ENCODE data around the gene MYH15. TPM values are rescaled to one million over a fixed set of nuclear protein-coding genes. Genes with fewer than 3 reads are reported as not detected.

MYH15 gene
- total RNA-seq, 1 donor from 2014 or later, result 0.05 TPM

DNA sequence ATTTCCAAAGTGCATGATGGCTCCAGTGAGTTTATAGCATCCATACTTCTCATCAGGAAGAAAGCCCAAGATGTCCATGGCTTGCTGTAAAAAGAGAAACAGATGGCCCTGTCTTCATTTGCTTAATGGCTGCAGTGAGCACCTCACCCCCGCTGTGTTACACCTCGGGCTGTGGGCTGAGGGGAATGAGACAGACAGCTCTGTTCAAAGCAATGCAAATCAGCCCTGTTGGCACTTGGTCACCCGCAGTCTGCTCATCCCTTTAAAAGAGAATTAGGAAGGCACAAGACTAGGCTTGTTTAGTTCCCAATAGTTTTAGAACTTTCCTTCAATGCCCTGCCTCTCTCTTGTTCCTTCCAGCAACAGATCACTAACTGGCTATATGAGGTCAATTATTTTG lies 25.2 kb downstream of the MYH15 start:
- no peak overlapping the region for H3K27ac Mint-ChIP-seq (ENCODE audit: unreplicated experiment)
- H3K4me3 Mint-ChIP-seq (ENCODE audit: unreplicated experiment), result no peak overlapping the region
- TF ChIP-seq CTCF (IDR thresholded peaks at IDR 0.05), result no peak
- H3K4me1 Mint-ChIP-seq (ENCODE audit: unreplicated experiment), result peaks cover 6% of the 10 kb centered on the region
- peaks cover 10% of the 10 kb centered on the region for H3K27me3 Mint-ChIP-seq (ENCODE audit: unreplicated experiment)
- no peaks in the 10 kb centered on the region for H3K36me3 Mint-ChIP-seq (ENCODE audit: unreplicated experiment)
- no peak for DNase-seq (ENCODE audit: extremely low spot score, unreplicated experiment)
- no peaks in the 10 kb centered on the region for H3K9me3 Mint-ChIP-seq (ENCODE audit: unreplicated experiment)

GRCh38 chr3:108479224-108479623 lies 31.2 kb downstream of the MYH15 start:
- Mint-ChIP-seq H3K36me3 (ENCODE audit: unreplicated experiment) (no peaks in the 10 kb centered on the region), H3K27ac (ENCODE audit: unreplicated experiment) (no peak overlapping the region), H3K27me3 (ENCODE audit: unreplicated experiment) (no peaks in the 10 kb centered on the region), H3K4me3 (ENCODE audit: unreplicated experiment) (no peak overlapping the region), H3K4me1 (ENCODE audit: unreplicated experiment) (peaks cover 3% of the 10 kb centered on the region), H3K9me3 (ENCODE audit: unreplicated experiment) (no peaks in the 10 kb centered on the region)
- TF ChIP-seq CTCF (IDR thresholded peaks at IDR 0.05), result no peak
- DNase-seq (ENCODE audit: extremely low spot score, unreplicated experiment), result no peak

DNA sequence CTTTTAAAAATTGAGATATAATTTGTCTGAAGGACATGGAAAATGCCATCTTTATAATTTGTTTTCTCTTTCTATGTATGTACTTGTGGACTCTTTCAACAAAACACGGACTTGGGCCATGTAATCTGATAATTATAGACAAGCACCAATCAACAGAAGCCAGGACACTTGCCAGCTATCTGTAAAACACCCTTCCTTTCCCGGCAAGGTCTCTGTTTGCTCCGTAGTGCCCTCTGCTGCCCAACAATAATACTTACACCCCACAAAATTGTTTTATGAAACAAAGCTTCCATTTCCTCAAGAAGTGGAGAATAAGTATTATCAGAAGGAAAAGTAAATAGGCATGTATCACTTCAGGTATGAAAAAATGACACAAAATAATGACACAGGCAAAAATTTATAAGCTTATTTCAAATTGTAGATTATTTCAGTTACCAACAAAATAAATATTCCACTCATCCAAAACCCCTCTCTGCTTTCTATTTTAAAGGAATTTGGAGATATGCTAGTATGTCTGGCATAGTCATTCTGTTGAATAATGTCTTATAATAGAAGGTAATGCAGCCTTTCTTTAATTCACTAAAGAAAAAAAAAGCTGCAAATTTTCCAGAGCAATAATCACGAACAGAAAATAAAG lies 32.8 kb downstream of the MYH15 start:
- no peak for DNase-seq (ENCODE audit: extremely low spot score, unreplicated experiment)
- no peaks in the 10 kb centered on the region for H3K27me3 Mint-ChIP-seq (ENCODE audit: unreplicated experiment)
- no peak overlapping the region for H3K4me3 Mint-ChIP-seq (ENCODE audit: unreplicated experiment)
- H3K9me3 Mint-ChIP-seq (ENCODE audit: unreplicated experiment), result no peaks in the 10 kb centered on the region
- peak; percentile 84 for TF ChIP-seq CTCF (IDR thresholded peaks at IDR 0.05)
- H3K4me1 Mint-ChIP-seq (ENCODE audit: unreplicated experiment), result peaks cover 3% of the 10 kb centered on the region
- H3K27ac Mint-ChIP-seq (ENCODE audit: unreplicated experiment), result no peak overlapping the region
- no peaks in the 10 kb centered on the region for H3K36me3 Mint-ChIP-seq (ENCODE audit: unreplicated experiment)

DNA sequence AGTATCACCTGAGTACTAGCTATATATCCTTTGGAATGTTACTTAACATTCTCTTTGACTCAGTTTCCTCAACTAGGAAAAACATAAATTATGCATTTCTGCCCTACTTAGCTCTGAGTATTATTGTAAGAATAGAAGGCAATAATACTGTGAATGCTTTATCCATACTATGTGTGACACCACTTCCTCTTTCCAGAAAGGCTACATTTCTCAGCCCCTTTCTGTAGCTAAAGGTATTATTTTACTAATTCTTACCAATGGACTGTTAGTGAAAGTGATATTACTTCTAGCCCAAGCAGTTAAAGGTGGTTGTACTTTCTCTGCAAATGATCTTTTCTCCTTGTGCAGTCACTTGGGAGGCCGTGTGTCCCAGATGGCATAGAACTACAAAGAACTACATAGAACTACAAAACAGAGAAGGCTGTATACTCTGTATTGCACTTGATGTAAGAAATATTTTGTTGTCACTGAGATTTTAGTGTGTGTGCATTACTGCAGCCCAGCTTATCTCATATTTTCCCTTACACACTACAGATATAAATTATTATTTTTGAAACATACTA lies 35.1 kb downstream of the MYH15 start:
- Mint-ChIP-seq H3K9me3 (ENCODE audit: unreplicated experiment) (no peaks in the 10 kb centered on the region), H3K27ac (ENCODE audit: unreplicated experiment) (no peak overlapping the region), H3K27me3 (ENCODE audit: unreplicated experiment) (no peaks in the 10 kb centered on the region), H3K4me1 (ENCODE audit: unreplicated experiment) (peaks cover 16% of the 10 kb centered on the region), H3K36me3 (ENCODE audit: unreplicated experiment) (no peaks in the 10 kb centered on the region), H3K4me3 (ENCODE audit: unreplicated experiment) (no peak overlapping the region)
- no peak for DNase-seq (ENCODE audit: extremely low spot score, unreplicated experiment)
- no peak for TF ChIP-seq CTCF (IDR thresholded peaks at IDR 0.05)

GRCh38 chr3:108474581-108474980 lies 35.8 kb downstream of the MYH15 start:
- no peaks in the 10 kb centered on the region for H3K9me3 Mint-ChIP-seq (ENCODE audit: unreplicated experiment)
- no peak for TF ChIP-seq CTCF (IDR thresholded peaks at IDR 0.05)
- no peaks in the 10 kb centered on the region for H3K36me3 Mint-ChIP-seq (ENCODE audit: unreplicated experiment)
- peaks cover 16% of the 10 kb centered on the region for H3K4me1 Mint-ChIP-seq (ENCODE audit: unreplicated experiment)
- no peak overlapping the region for H3K4me3 Mint-ChIP-seq (ENCODE audit: unreplicated experiment)
- DNase-seq (ENCODE audit: extremely low spot score, unreplicated experiment), result no peak
- H3K27ac Mint-ChIP-seq (ENCODE audit: unreplicated experiment), result no peak overlapping the region
- H3K27me3 Mint-ChIP-seq (ENCODE audit: unreplicated experiment), result no peaks in the 10 kb centered on the region

Measured in osteocyte (in vitro differentiated cells).